Breast epithelium (tissue), 3 donors: Measurements from ENCODE around the gene SPACA7.

Experiments
- CTCF ChIP-seq, 3 donors: fragments of 450-650 bp; IDR thresholded peaks; one replicate each; pipeline ENCODE4 v1.5.1; 2016 to 2017; ENCODE audit warnings: antibody characterized with exemption in 3 of 3, mild to moderate bottlenecking in 3 of 3, moderate library complexity in 3 of 3
- POLR2A ChIP-seq: fragments of 450-650 bp; IDR thresholded peaks from one replicate; pipeline ENCODE4 v1.6.1; 2016; ENCODE audit warnings: antibody characterized with exemption, mild to moderate bottlenecking, moderate library complexity
- POLR2AphosphoS5 ChIP-seq, 3 donors: sonication (generic); formaldehyde crosslinking; IDR thresholded peaks; one replicate each; pipeline ENCODE4 v1.6.1; 2017; ENCODE audit warnings: antibody characterized with exemption in 3 of 3

GRCh38 chr13:112453207-112453829 lies 77.2 kb downstream of the SPACA7 start:
- TF ChIP-seq CTCF (IDR thresholded peaks at IDR 0.05) (no peak), POLR2AphosphoS5 (IDR thresholded peaks at IDR 0.05) (no peak), POLR2A (no peak)
